HepG2 (cell line): Measurements from ENCODE around the gene IGF2. TPM values are rescaled to one million over a fixed set of nuclear protein-coding genes. Genes with fewer than 3 reads are reported as not detected.

Experiments used
- ARNTL ChIP-seq: sonication (generic); formaldehyde crosslinking; IDR thresholded peaks from 2 replicates; pipeline ENCODE4 v1.4.0; 2020; ENCODE audit warnings: mild to moderate bottlenecking, missing genetic modification reagents
- CERS6 ChIP-seq: sonication (generic); formaldehyde crosslinking; IDR thresholded peaks from 2 replicates; pipeline ENCODE4 v1.5.0; 2020; ENCODE audit warnings: missing genetic modification reagents
- HES4 ChIP-seq: sonication (generic); formaldehyde crosslinking; IDR thresholded peaks from 2 replicates; pipeline ENCODE4 v1.9.0; 2021; ENCODE audit warnings: mild to moderate bottlenecking, missing genetic modification reagents, borderline replicate concordance
- YY1 ChIP-seq: IDR thresholded peaks from 2 replicates; pipeline ENCODE4 v1.6.1; 2011; ENCODE audit warnings: low read length, low read depth, moderate library complexity, mild to moderate bottlenecking; ENCODE audit not compliant: insufficient read depth, insufficient replicate concordance
- ZBTB21 ChIP-seq: sonication (generic); formaldehyde crosslinking; IDR thresholded peaks from 2 replicates; pipeline ENCODE4 v1.4.0; 2020; ENCODE audit warnings: missing genetic modification reagents
- ZFX ChIP-seq: sonication (generic); formaldehyde crosslinking; IDR thresholded peaks from 2 replicates; pipeline ENCODE4 v1.4.0; 2020; ENCODE audit warnings: mild to moderate bottlenecking, low read depth, missing genetic modification reagents, moderate library complexity
- ZKSCAN8 ChIP-seq: IDR thresholded peaks from 2 replicates; pipeline ENCODE4 v1.6.1; 2016; ENCODE audit warnings: borderline replicate concordance, missing genetic modification reagents, missing compliant biosample characterization
- ZNF101 ChIP-seq: sonication (generic); formaldehyde crosslinking; IDR thresholded peaks from 2 replicates; pipeline ENCODE4 v1.4.0; 2020; ENCODE audit warnings: mild to moderate bottlenecking, low read depth, missing genetic modification reagents, borderline replicate concordance
- ZNF205 ChIP-seq: IDR thresholded peaks from 2 replicates; pipeline ENCODE4 v1.6.1; 2018; ENCODE audit warnings: missing biosample characterization, missing genetic modification reagents
- ZNF232 ChIP-seq: sonication (generic); formaldehyde crosslinking; IDR thresholded peaks from 2 replicates; pipeline ENCODE4 v1.4.0; 2020; ENCODE audit warnings: missing genetic modification reagents, borderline replicate concordance
- ZNF260 ChIP-seq: sonication (generic); formaldehyde crosslinking; IDR thresholded peaks from 2 replicates; pipeline ENCODE4 v1.4.0; 2020; ENCODE audit warnings: missing genetic modification reagents, low read depth, mild to moderate bottlenecking, borderline replicate concordance
- ZNF326 ChIP-seq: sonication (generic); formaldehyde crosslinking; IDR thresholded peaks from 2 replicates; pipeline ENCODE4 v1.4.0; 2020; ENCODE audit warnings: missing genetic modification reagents, borderline replicate concordance
- ZNF350 ChIP-seq: sonication (generic); formaldehyde crosslinking; IDR thresholded peaks from 2 replicates; pipeline ENCODE4 v1.4.0; 2020; ENCODE audit warnings: mild to moderate bottlenecking, low read depth, missing genetic modification reagents, borderline replicate concordance
- ZNF816 ChIP-seq: sonication (generic); formaldehyde crosslinking; IDR thresholded peaks from 2 replicates; pipeline ENCODE4 v1.8.0; 2022; ENCODE audit warnings: missing genetic modification reagents, mild to moderate bottlenecking, borderline replicate concordance
- ZUFSP ChIP-seq: sonication (generic); formaldehyde crosslinking; IDR thresholded peaks from 2 replicates; pipeline ENCODE4 v1.9.0; 2021; ENCODE audit warnings: missing genetic modification reagents, mild to moderate bottlenecking, borderline replicate concordance
- polyA plus RNA-seq, 8 experiments: library from polyadenylated mRNA; depleted of rRNA in 3 of 8; stranded (reverse) in 7 of 8; unstranded in 1 of 8; fragments of >200 nt; fragmentation: Illumina TruSeq in 4 of 8; extraction: Trizol in 4 of 8; gene quantifications; 2 replicates each; pipeline versions ENCODE4 v1.2.1 to v1.2.3, GENCODE V29; 2011 to 2016; ENCODE audit warnings: low read depth in 4 of 8, missing spikeins in 1 of 8, mixed read lengths in 1 of 8; ENCODE audit not compliant: insufficient read depth in 1 of 8
- total RNA-seq, 5 experiments: library from RNA; depleted of rRNA; stranded (reverse); fragments of >200 nt; fragmentation: Illumina TruSeq; extraction: Trizol; gene quantifications; 2 replicates each; pipeline ENCODE4 v1.2.3, GENCODE V29; 2016; ENCODE audit warnings: low read depth in 1 of 5
- TF ChIP-seq, protein P1 (sequence below), 2 experiments: sonication (generic) in 1 of 2; formaldehyde crosslinking in 1 of 2; IDR thresholded peaks; 2 replicates each; pipeline versions ENCODE4 v1.4.0 to v1.6.1; 2018 to 2020; ENCODE audit warnings: missing genetic modification reagents in 2 of 2, borderline replicate concordance in 1 of 2, low read depth in 1 of 2, mild to moderate bottlenecking in 1 of 2, missing biosample characterization in 1 of 2
- TF ChIP-seq, protein P2 (sequence below): sonication (generic); formaldehyde crosslinking; IDR thresholded peaks from 2 replicates; pipeline ENCODE4 v1.4.0; 2020; ENCODE audit warnings: mild to moderate bottlenecking, missing genetic modification reagents
- TF ChIP-seq, protein P3 (sequence below): sonication (generic); formaldehyde crosslinking; IDR thresholded peaks from 2 replicates; pipeline ENCODE4 v1.4.0; 2020; ENCODE audit warnings: missing genetic modification reagents
- TF ChIP-seq, protein P4 (sequence below): sonication (generic); formaldehyde crosslinking; IDR thresholded peaks from 2 replicates; pipeline ENCODE4 v1.8.0; 2022; ENCODE audit warnings: missing genetic modification reagents, mild to moderate bottlenecking, borderline replicate concordance

The IGF2 gene
- total and polyA plus RNA-seq, 2 of the 13 experiments (the other 11 are each of a cell fraction or from before 2014, with no cell fraction given), result 79.1 to 254 TPM

DNA sequence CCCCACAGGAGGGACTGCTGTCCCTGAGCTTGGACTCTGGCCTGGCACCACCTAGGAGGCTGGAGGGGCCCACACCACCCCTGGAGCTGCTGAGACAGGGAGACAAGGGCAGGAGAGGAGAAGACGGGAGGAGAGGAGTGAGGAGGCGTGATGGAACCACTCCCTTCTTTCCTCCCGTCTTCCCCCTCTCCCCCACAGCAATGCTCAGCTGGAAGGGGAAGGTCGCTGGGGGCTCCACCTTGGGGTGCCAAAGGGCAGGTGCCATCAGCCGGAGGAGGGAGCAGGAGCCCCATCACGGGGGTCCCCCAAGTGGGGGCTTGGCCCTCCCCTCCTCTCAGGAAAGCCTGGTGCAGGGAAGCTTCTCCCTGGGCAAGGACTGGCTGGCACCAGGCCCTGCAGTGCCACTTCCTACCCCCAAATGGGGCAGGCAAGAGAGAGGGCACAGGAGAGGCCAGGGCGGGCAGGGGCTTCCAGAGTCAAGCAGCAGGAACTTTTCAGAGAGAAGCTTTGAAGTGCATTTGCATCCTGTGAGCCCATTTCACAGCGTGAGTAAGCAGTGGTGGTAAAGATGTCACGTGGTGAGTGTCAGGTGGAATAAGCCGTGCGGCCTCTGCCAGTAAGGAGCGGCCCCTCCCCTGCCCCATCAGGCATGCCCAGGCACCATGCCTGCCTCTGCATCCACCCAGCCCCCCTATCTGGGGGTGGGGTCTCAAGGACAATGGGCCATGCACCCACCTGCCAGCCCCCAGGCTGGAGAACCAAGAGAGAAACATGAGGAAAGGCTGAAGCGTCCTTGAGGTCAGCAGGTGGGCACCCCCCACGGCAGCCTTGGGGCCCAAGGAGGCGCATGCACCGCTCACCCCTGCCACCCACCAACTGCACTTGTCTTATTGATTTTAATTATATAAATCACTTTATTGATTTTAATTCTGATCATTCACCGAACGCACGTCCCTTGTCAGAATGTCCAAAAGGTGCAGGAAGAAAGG lies 4.9 kb downstream of the IGF2 start (continued):
- TF ChIP-seq, protein P1, sequence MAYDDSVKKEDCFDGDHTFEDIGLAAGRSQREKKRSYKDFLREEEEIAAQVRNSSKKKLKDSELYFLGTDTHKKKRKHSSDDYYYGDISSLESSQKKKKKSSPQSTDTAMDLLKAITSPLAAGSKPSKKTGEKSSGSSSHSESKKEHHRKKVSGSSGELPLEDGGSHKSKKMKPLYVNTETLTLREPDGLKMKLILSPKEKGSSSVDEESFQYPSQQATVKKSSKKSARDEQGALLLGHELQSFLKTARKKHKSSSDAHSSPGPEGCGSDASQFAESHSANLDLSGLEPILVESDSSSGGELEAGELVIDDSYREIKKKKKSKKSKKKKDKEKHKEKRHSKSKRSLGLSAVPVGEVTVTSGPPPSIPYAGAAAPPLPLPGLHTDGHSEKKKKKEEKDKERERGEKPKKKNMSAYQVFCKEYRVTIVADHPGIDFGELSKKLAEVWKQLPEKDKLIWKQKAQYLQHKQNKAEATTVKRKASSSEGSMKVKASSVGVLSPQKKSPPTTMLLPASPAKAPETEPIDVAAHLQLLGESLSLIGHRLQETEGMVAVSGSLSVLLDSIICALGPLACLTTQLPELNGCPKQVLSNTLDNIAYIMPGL (CRISPR knock-in tag; IDR thresholded peaks at IDR 0.05; ENCODE audit: borderline replicate concordance in 1 of 2, low read depth in 1 of 2), result no peak
- TF ChIP-seq ZUFSP (CRISPR knock-in tag) (no peak), ZNF350 (CRISPR knock-in tag) (no peak), ZNF101 (no peak), ZNF260 (no peak), ARNTL (CRISPR knock-in tag) (no peak), YY1 (no peak), ZNF205 (CRISPR knock-in tag) (no peak), ZNF326 (CRISPR knock-in tag) (peak; percentile 75; the same call in 1 of the 2 replicates), ZNF816 (CRISPR knock-in tag) (no peak), ZNF232 (no peak), CERS6 (CRISPR knock-in tag) (no peak), HES4 (CRISPR knock-in tag) (peak; percentile 36; the same call in 1 of the 2 replicates), ZFX (CRISPR knock-in tag) (no peak), ZKSCAN8 (CRISPR knock-in tag) (no peak), ZBTB21 (CRISPR knock-in tag) (no peak; the same call in 1 of the 2 replicates)
- TF ChIP-seq, protein P2, sequence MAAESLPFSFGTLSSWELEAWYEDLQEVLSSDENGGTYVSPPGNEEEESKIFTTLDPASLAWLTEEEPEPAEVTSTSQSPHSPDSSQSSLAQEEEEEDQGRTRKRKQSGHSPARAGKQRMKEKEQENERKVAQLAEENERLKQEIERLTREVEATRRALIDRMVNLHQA (CRISPR knock-in tag), result no peak
- TF ChIP-seq, protein P3, sequence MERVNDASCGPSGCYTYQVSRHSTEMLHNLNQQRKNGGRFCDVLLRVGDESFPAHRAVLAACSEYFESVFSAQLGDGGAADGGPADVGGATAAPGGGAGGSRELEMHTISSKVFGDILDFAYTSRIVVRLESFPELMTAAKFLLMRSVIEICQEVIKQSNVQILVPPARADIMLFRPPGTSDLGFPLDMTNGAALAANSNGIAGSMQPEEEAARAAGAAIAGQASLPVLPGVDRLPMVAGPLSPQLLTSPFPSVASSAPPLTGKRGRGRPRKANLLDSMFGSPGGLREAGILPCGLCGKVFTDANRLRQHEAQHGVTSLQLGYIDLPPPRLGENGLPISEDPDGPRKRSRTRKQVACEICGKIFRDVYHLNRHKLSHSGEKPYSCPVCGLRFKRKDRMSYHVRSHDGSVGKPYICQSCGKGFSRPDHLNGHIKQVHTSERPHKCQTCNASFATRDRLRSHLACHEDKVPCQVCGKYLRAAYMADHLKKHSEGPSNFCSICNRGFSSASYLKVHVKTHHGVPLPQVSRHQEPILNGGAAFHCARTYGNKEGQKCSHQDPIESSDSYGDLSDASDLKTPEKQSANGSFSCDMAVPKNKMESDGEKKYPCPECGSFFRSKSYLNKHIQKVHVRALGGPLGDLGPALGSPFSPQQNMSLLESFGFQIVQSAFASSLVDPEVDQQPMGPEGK (CRISPR knock-in tag), result peak; percentile 29; the same call in 1 of the 2 replicates
- TF ChIP-seq, protein P4, sequence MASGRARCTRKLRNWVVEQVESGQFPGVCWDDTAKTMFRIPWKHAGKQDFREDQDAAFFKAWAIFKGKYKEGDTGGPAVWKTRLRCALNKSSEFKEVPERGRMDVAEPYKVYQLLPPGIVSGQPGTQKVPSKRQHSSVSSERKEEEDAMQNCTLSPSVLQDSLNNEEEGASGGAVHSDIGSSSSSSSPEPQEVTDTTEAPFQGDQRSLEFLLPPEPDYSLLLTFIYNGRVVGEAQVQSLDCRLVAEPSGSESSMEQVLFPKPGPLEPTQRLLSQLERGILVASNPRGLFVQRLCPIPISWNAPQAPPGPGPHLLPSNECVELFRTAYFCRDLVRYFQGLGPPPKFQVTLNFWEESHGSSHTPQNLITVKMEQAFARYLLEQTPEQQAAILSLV, result no peak
